Inferior parietal cortex (tissue), 1 donor: ENCODE measurements around the gene SLC24A1.

ENCODE experiments used
- DNase-seq: peaks from one replicate; pipeline ENCODE4 v3.0.0-alpha.2; 2016; ENCODE audit errors: extremely low spot score

Gene SLC24A1

GRCh38 chr15:65618560-65619109 lies 3.1 kb upstream of the SLC24A1 start:
- no peak for DNase-seq

- no peak for DNase-seq
Observed at GRCh38 chr15:65619626-65620290, 2.0 kb upstream of the SLC24A1 start.

- DNase-seq = no peak
Observed at GRCh38 chr15:65620833-65621232, 905 bp upstream of the SLC24A1 start.

GRCh38 chr15:65623103-65623502 lies 1.4 kb downstream of the SLC24A1 start:
- no peak for DNase-seq

- DNase-seq = no peak
Observed at GRCh38 chr15:65626856-65627255, 5.1 kb downstream of the SLC24A1 start.

- DNase-seq = no peak
Observed at GRCh38 chr15:65629548-65629947, 7.8 kb downstream of the SLC24A1 start.

GRCh38 chr15:65630760-65631159 lies 9.0 kb downstream of the SLC24A1 start:
- no peak for DNase-seq

- no peak for DNase-seq
Observed at GRCh38 chr15:65631503-65631902, 9.8 kb downstream of the SLC24A1 start.

GRCh38 chr15:65632780-65633375 lies 11.1 kb downstream of the SLC24A1 start:
- no peak for DNase-seq

GRCh38 chr15:65633752-65634151 lies 12.0 kb downstream of the SLC24A1 start:
- DNase-seq = no peak

GRCh38 chr15:65634356-65634755 lies 12.6 kb downstream of the SLC24A1 start:
- no peak for DNase-seq

- DNase-seq = no peak
Observed at GRCh38 chr15:65638109-65638508, 16.4 kb downstream of the SLC24A1 start.

GRCh38 chr15:65638681-65639089 lies 16.9 kb downstream of the SLC24A1 start:
- peak; percentile 93 for DNase-seq

- DNase-seq = no peak
Observed at GRCh38 chr15:65639509-65639908, 17.8 kb downstream of the SLC24A1 start.

- no peak for DNase-seq
Observed at GRCh38 chr15:65641768-65642475, 20.2 kb downstream of the SLC24A1 start.

- no peak for DNase-seq
Observed at GRCh38 chr15:65642594-65642993, 20.9 kb downstream of the SLC24A1 start.

GRCh38 chr15:65644282-65644681 lies 22.5 kb downstream of the SLC24A1 start:
- DNase-seq = no peak

- no peak for DNase-seq
Observed at GRCh38 chr15:65645392-65645791, 23.7 kb downstream of the SLC24A1 start.

- no peak for DNase-seq
Observed at GRCh38 chr15:65646486-65646885, 24.7 kb downstream of the SLC24A1 start.

- DNase-seq = no peak
Observed at GRCh38 chr15:65650312-65651041, 28.7 kb downstream of the SLC24A1 start.

GRCh38 chr15:65651042-65651322 lies 29.2 kb downstream of the SLC24A1 start:
- DNase-seq = no peak
